GM21423 (cell line): ENCODE measurements around the gene RPRML.

ENCODE experiments used
- ATAC-seq: cut with Tn5 transposase; IDR thresholded peaks from one replicate; pipeline ENCODE4 v1.9.1; 2021; ENCODE audit warnings: mild to moderate bottlenecking, moderate library complexity; ENCODE audit not compliant: unreplicated experiment

The RPRML gene

DNA sequence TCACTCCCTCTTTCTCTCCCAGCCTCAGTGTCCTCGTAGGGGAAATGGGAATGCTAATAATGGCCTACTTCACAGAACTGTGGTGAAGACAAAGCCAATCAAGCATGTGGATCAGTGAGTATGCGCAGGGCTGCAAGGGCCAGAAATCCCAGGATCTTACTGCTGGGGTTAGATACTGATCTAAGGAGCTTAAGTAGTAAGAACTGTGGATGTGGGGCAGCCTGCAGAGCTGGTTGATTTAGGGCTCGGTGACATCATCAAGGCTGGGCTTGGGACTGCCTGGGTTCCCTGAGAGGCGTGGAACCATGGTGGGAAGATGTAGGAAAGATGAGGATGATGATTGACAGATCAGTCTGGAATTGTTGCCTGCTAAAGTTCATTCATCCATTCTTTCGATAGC is 30.5 kb downstream of the RPRML start:
- ATAC-seq, result no peak

DNA sequence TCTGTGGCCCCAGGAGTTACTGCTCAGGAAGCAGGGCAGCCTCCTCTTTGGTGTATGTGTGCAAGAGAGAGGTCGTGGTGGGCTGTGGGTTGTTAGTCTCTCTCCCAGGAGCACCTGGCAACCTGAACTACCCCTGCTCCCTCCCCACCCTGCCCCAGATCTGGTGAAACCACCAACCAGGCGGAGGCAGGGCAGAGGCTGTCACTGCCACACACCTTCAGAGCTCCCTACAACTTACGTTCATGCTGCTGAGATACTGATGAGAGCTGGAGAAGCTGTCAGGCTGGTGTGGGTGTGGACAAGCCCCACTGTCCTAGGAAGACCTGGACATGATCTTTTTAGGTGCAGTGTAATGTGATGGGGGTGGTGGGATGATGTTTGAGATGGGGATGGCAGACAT is 31.8 kb downstream of the RPRML start:
- no peak for ATAC-seq

DNA sequence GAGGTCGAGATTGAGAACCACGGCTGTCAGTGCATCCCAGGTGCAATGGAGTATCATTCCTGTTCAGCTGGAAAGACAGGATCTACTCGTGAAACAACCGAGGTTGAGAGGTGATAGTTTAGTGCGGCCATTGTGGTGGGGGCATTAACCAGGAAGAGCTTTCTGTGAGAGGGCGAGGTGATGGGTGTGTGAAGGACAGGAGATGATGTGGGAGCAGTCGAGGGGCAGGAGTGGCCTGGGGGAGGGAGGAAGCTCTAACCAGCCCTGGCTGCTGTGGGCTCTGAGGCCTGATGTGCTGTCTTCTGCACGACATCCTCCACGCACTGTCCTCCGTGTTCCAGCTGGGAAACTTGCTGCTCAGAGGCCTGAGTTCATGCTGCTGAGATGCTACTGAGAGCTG is 34.1 kb downstream of the RPRML start:
- ATAC-seq, result no peak

DNA sequence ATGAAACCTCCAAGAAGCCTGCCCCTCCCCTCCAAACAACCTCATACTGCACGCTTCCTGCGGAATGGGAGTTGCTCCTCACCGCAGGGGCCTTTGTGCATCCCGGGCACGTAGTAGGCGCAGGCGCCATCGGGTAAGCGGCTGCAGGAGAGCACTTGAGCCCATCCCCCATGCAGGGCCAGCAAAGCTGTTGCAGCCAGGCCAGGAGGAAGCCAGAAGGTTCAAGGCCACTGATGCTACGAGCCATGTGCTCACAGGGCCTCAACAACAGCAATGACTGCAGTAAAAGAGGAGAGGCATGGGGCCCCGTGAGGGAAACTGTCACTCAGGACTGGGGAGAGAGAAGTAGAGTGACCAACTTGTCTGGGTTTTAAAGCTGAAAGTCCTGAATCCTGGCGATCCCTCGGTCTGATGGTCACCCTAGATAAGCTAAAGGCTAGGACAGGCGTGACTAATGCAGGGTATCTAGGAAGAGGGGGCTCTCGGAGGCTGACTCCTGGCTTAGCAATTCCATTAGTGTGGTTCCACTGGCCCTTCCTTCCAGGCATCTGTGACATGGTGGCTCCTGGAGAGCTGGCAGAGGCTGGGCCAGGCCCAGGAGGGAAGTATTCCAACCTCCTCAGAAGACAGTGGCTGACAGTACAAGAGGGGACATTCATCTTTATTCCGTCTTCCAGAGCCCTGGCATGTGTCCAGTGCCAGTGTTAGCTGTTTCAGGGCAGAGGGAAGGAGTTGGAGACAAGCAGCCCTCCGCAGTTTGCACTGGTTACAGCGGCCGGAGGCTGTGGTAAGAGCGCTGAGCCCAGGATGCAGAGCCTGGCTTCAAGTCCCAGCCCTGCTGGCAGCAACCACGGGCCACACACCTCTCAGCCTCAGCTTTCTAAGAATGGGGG is 35.3 kb downstream of the RPRML start:
- ATAC-seq, result no peak

DNA sequence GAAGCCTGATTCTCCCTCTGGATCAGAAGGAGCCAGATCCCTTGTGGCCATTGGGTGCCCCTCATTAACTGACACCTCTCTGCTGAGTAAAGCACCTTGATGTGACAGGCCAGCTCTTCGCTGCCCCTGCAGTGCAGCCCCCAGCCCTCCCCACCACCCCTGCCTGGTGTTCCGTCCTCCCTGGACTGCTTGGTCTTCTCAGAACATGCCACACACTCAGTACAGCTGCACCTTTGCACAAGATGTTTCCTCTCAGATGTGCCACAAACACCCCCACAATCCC is 35.9 kb downstream of the RPRML start:
- no peak for ATAC-seq

- ATAC-seq, result no peak
Measured at GRCh38 chr17:46942441-46943217, 36.4 kb downstream of the RPRML start.

- peak; percentile 71 for ATAC-seq
Measured at GRCh38 chr17:46940692-46941404, 38.2 kb downstream of the RPRML start.

DNA sequence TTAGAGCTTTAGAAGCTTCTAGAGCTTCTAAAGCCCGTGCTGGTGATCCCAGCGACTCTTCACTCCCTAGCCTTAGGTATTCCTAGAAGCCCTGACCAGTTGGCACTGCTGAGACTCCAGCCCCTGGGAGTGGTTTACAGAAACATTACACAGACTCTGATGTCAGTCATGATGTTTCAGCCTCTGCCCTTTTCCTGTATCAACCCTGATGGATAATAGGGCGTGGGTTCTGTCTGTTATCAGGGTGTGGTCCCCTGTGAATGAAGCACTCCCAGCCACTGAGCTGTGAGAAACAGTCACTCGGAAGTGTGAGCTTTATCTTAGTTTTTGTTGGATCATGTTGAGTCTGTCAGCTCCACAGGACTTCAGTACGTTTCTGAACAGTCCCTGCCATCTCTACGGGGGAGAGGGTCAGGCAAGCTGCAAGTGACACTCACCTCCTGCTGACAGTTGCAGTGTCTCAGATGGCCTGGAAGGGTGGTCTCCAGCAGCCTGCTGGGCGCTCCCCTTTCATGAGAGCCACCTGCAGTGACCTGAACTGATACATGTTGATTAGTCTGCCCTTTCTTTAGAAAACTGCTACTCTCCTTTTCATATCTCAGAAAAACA is 43.3 kb downstream of the RPRML start:
- ATAC-seq, result no peak

DNA sequence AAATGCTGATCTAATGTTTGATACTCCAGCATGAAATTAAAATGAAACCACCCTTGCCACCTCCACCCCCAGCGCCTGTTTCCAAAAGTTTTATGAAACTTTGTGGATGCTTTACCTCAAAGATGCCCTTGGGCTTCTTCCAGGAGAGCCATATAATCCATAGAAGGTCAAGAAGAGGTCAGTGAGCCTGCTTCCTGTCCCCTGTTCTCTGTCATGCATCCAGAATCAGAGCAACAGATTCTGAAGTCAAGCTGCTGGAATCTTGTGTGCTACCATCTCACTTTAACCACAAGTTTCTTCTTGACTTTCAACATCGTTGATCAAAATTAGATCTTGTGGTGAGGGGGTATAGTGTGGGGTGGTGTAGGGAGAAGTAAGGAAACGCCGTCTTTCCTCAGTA is 47.5 kb downstream of the RPRML start:
- ATAC-seq, result no peak

DNA sequence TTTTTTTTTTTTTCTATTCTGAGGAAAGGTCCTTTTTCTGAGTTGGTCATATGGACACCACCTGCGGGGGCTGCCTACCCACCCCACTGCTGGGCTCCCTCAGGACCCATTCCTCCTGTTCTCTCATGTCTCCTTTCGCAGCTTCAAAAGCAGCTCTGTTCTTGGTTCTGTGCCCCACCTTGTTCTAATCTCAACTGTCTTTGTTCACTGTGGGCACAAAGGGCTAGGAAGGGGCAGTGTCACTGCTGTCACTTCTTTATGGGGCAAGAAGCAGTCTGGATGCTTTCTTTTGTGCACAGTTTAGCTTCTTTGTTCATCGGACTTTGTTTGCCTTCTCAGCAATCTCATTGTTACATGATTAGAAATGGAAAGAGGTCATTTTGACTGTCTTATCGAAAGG is 49.0 kb downstream of the RPRML start:
- ATAC-seq, result no peak

- no peak for ATAC-seq
Measured at GRCh38 chr17:46929413-46929812, 49.6 kb downstream of the RPRML start.

GRCh38 chr17:46928467-46929261 is 50.4 kb downstream of the RPRML start:
- no peak for ATAC-seq
